ENCODE results near the gene CES4A.

DNA sequence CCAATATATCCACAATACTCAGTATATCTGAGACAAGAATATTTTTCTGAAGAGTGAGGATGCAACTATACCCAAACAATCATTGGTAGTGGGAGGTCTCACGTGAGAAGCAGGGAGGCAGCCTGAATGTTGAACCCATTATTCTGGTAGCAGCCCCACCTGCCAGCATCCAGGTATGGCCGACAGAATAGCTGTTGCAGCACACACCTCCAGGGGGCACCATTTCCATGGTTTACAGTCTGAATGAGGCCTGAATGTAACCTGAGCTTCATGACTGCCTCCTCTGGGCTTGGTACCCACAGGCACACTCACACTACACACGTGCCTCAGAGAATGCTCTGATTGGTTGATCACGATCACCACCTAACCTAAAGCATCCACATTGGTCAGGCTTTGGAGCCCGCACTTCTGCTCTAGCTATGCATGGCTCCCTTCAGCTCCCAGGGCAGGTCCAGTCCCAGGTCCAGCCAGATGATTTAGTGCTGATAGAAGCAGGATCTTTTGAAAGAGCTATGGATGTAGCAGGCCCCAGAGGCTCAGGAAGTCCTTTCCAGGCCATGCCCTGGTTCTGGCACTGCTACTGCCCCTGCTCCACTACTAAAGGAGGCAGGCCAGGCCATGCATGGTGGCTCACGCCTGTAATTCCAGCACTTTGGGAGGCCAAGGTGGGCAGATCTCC lies 29.6 kb downstream of the CES4A start:
- TF ChIP-seq TAF1 (IDR thresholded peaks at IDR 0.05; ENCODE audit: low read depth, low read length): no peak
- TF ChIP-seq POLR2A (IDR thresholded peaks at IDR 0.05; ENCODE audit: low read depth, low read length): no peak
- TF ChIP-seq POLR2AphosphoS5 (IDR thresholded peaks at IDR 0.05; ENCODE audit: low read depth, low read length): no peak
- no peak for TF ChIP-seq PAX5 (IDR thresholded peaks at IDR 0.05; ENCODE audit: insufficient read depth, low read length, severe bottlenecking)
- 0 out of 2 replicates have a peak, but pooled peaks have one; percentile 29 for TF ChIP-seq SPI1 (IDR thresholded peaks at IDR 0.05; ENCODE audit: low read depth, low read length)
